Upper lobe of right lung (tissue), 1 donor: ENCODE data around the gene PHRF1. TPM values are rescaled to one million over a fixed set of nuclear protein-coding genes. Genes with fewer than 3 reads are reported as not detected.
"Not testable (repeated sequence)": the region's sequence is repeated elsewhere in the genome, so short reads cannot be mapped to it uniquely, and the experiment has no call there.

Experiments
- ATAC-seq: fragments of 200-7000 bp; cut with Tn5 transposase; one replicate; pipeline ENCODE4 v1.9.1; 2020; ENCODE audit warnings: mild to moderate bottlenecking, moderate library complexity
- DNase-seq: peaks from one replicate; pipeline ENCODE4 v3.0.0-alpha.2; 2020
- H3K27ac ChIP-seq: fragments of 200-600 bp; one replicate; pipeline ENCODE4 v1.8.0; 2022
- H3K27me3 ChIP-seq: fragments of 200-600 bp; one replicate; pipeline ENCODE4 v1.8.0; 2022; ENCODE audit warnings: mild to moderate bottlenecking
- H3K36me3 ChIP-seq: fragments of 200-600 bp; one replicate; pipeline ENCODE4 v1.8.0; 2022
- H3K4me1 ChIP-seq: fragments of 200-600 bp; one replicate; pipeline ENCODE4 v1.8.0; 2022
- H3K4me3 ChIP-seq: fragments of 200-600 bp; one replicate; pipeline ENCODE4 v1.8.0; 2022; ENCODE audit warnings: mild to moderate bottlenecking
- H3K9me3 ChIP-seq: fragments of 200-600 bp; one replicate; pipeline ENCODE4 v1.8.0; 2022
- CTCF ChIP-seq: fragments of 200-600 bp; IDR thresholded peaks from one replicate; pipeline ENCODE4 v1.8.0; 2022; ENCODE audit warnings: antibody characterized with exemption
- intact Hi-C: fragments of 100-400 bp; cut with DNase I; formaldehyde crosslinking; loops from one replicate; pipeline ENCODE4 v1.11.0; 2022
- total RNA-seq: library from RNA; stranded (reverse); fragmentation: NEBNext Ultra II Directional; extraction: Animal tissue kit (Norgen Biotek cat#: 25700); gene quantifications from one replicate; pipeline ENCODE4 v1.2.1, GENCODE V29; 2021
- donor health status: DM: no; HTN: yes; CAD: no; lungs with severe emphysema.

PHRF1 gene
- total RNA-seq, 1 donor from 2014 or later = 31.0 TPM

GRCh38 chr11:568306-569157, 7.7 kb upstream of the PHRF1 start:
- Histone ChIP-seq H3K27me3 (no peaks in the 10 kb centered on the region), H3K9me3 (no peaks in the 10 kb centered on the region), H3K36me3 (no peaks in the 10 kb centered on the region), H3K4me3 (peak overlapping the region; percentile 56), H3K27ac (peak overlapping the region; percentile 77), H3K4me1 (peaks cover 13% of the 10 kb centered on the region)
- intact Hi-C loops = no loop called here
- TF ChIP-seq CTCF = no peak
- DNase-seq (peak; percentile 96), ATAC-seq (peak; percentile 92)

DNA sequence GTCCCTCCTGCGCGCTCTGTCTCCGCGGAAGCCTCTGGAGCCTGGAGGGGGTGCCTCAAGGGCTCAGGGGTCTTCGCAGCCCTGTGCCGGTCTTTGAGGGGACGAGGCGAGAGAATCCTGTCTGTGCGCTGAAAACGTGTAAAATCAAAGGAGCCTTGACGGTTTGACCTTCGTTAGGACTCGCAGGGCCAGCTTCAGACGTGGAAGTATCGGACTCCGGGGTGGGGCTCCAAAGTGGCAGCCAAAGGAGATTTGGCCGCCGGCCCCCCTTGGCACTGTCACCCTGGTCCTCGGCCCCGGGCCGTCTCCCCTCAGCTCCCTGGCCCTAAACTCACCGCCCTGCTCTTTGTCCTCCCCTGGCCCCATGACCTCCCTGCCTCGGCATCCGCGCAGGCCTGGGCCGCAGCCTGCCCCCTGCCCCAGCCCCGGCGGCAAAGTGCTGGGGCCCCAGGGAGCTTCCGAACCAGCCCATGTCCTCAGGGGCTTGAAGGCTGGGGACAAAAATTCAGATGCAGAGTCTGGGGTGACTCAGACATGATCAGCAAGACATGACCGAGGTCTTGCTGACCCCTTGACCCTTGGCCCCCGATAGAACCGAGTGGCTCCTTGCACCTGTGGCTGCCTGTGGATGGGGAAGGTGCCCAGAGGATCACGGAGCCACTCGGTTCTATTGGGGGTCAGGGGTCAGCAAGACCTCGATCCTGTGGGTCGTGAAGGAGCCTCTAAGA, 6.9 kb upstream of the PHRF1 start:
- H3K9me3 ChIP-seq = no peaks in the 10 kb centered on the region
- DNase-seq (no peak), ATAC-seq (no peak)
- H3K36me3 ChIP-seq = no peaks in the 10 kb centered on the region
- H3K4me1 ChIP-seq = peaks cover 13% of the 10 kb centered on the region
- H3K27ac ChIP-seq = peak overlapping the region; percentile 77
- no peaks in the 10 kb centered on the region for H3K27me3 ChIP-seq
- intact Hi-C loops = no loop called here
- no peak for TF ChIP-seq CTCF
- H3K4me3 ChIP-seq = peak overlapping the region; percentile 56

- TF ChIP-seq CTCF = no peak
- no peak overlapping the region for H3K27ac ChIP-seq
- H3K4me1 ChIP-seq = peaks cover 21% of the 10 kb centered on the region
- H3K9me3 ChIP-seq = no peaks in the 10 kb centered on the region
- no peaks in the 10 kb centered on the region for H3K36me3 ChIP-seq
- H3K4me3 ChIP-seq = no peak overlapping the region
- H3K27me3 ChIP-seq = no peaks in the 10 kb centered on the region
- ATAC-seq (no peak), DNase-seq (no peak)
- intact Hi-C loops = no loop called here
Observed at GRCh38 chr11:571802-572185, 4.5 kb upstream of the PHRF1 start.

GRCh38 chr11:573146-573759, 3.0 kb upstream of the PHRF1 start:
- Histone ChIP-seq H3K36me3 (no peaks in the 10 kb centered on the region), H3K27me3 (no peaks in the 10 kb centered on the region), H3K27ac (peak overlapping the region; percentile 36), H3K4me1 (peaks cover 33% of the 10 kb centered on the region), H3K9me3 (no peaks in the 10 kb centered on the region), H3K4me3 (no peak overlapping the region)
- no peak for DNase-seq
- no peak for TF ChIP-seq CTCF
- ATAC-seq = peak; percentile 2
- intact Hi-C loops = no loop called here

- H3K27ac ChIP-seq, H3K27me3 ChIP-seq, intact Hi-C loops, H3K9me3 ChIP-seq, ATAC-seq, DNase-seq, H3K36me3 ChIP-seq: not testable (repeated sequence)
- H3K4me1 ChIP-seq = peaks cover 37% of the 10 kb centered on the region
- H3K4me3 ChIP-seq = peak overlapping the region; percentile 70
Observed at GRCh38 chr11:574031-574570, 2.2 kb upstream of the PHRF1 start.
